IMR-90 (cell line): ENCODE results near the gene C12orf56. TPM values are rescaled to one million over a fixed set of nuclear protein-coding genes. Genes with fewer than 3 reads are reported as not detected.

ENCODE experiments used
- ATAC-seq: fragments of 200-7000 bp; cut with Tn5 transposase; 2 replicates; pipeline ENCODE4 v1.9.1; 2020; ENCODE audit warnings: low read depth, mild to moderate bottlenecking, moderate library complexity
- BruUV-seq: library from RNA; stranded (reverse); fragments of 400-500 nt; replicated peaks from 2 replicates; lab custom pipeline; 2021; lab: Mats Ljungman, UMichigan
- CTCF ChIA-PET: fragments of 300-600 bp; formaldehyde crosslinking; extraction: SDS; loops from one replicate; lab custom pipeline; 2021; ENCODE audit warnings: antibody characterized with exemption; lab: Yijun Ruan, JAX
- POLR2A ChIA-PET: fragments of 300-600 bp; sonication (Branson Sonifier 250); formaldehyde crosslinking; loops from one replicate; lab custom pipeline; 2022; ENCODE audit warnings: antibody characterized with exemption; ENCODE audit not compliant: unreplicated experiment; lab: Charles Lee
- DNase-seq: peaks from one replicate; pipeline ENCODE4 v3.0.0; 2013
- H2AFZ ChIP-seq: replicated peaks from 2 replicates; pipeline ENCODE3; 2013; ENCODE audit warnings: low read length, mild to moderate bottlenecking; ENCODE audit not compliant: poor library complexity
- H2AK5ac ChIP-seq: 2 replicates; pipeline ENCODE4 v1.6.1; 2013; ENCODE audit warnings: low read depth, low read length, inconsistent platforms
- H2AK9ac ChIP-seq: replicated peaks from 2 replicates; pipeline ENCODE3; 2013; ENCODE audit warnings: mild to moderate bottlenecking, low read depth, low read length, moderate library complexity; ENCODE audit not compliant: poor library complexity
- H2BK120ac ChIP-seq: 2 replicates; pipeline ENCODE4 v1.6.1; 2013; ENCODE audit warnings: low read depth, low read length, inconsistent platforms
- H2BK15ac ChIP-seq: 3 replicates; pipeline ENCODE4 v1.6.1; 2013; ENCODE audit warnings: low read depth, low read length, inconsistent platforms
- H2BK20ac ChIP-seq: 2 replicates; pipeline ENCODE4 v1.6.1; 2013; ENCODE audit warnings: low read depth, mild to moderate bottlenecking, inconsistent platforms, low read length, moderate library complexity
- H2BK5ac ChIP-seq: 2 replicates; pipeline ENCODE4 v1.6.1; 2013; ENCODE audit warnings: mild to moderate bottlenecking, low read depth, low read length, inconsistent platforms; ENCODE audit not compliant: poor library complexity, severe bottlenecking
- H3K14ac ChIP-seq: replicated peaks from 2 replicates; pipeline ENCODE4 v1.6.1; 2013; ENCODE audit warnings: low read depth, low read length, inconsistent platforms
- H3K18ac ChIP-seq: 2 replicates; pipeline ENCODE4 v1.6.1; 2013; ENCODE audit warnings: low read depth, low read length, control low read depth
- H3K23ac ChIP-seq: 2 replicates; pipeline ENCODE4 v1.6.1; 2013; ENCODE audit warnings: low read depth, low read length, inconsistent platforms
- H3K27ac ChIP-seq: 2 replicates; pipeline ENCODE4 v1.5.1; 2013; ENCODE audit warnings: mild to moderate bottlenecking, control low read depth, low read length; ENCODE audit not compliant: insufficient read depth
- H3K27me3 ChIP-seq: 2 replicates; pipeline ENCODE4 v1.6.1; 2013; ENCODE audit warnings: low read length; ENCODE audit not compliant: control insufficient read depth, insufficient read depth
- H3K36me3 ChIP-seq: 2 replicates; pipeline ENCODE4 v1.6.1; 2013; ENCODE audit warnings: low read length, mixed read lengths; ENCODE audit not compliant: control insufficient read depth, insufficient read depth
- H3K4ac ChIP-seq: 2 replicates; pipeline ENCODE4 v1.6.1; 2013; ENCODE audit warnings: low read depth, low read length, inconsistent platforms
- H3K4me1 ChIP-seq: 2 replicates; pipeline ENCODE4 v1.6.1; 2013; ENCODE audit warnings: low read length, mixed read lengths; ENCODE audit not compliant: control insufficient read depth, insufficient read depth
- H3K4me2 ChIP-seq: 2 replicates; pipeline ENCODE4 v1.6.1; 2013; ENCODE audit warnings: low read depth, mild to moderate bottlenecking, control low read depth, low read length, moderate library complexity
- H3K4me3 ChIP-seq: 2 replicates; pipeline ENCODE4 v1.5.1; 2013; ENCODE audit warnings: low read depth, mild to moderate bottlenecking, control low read depth, low read length, moderate library complexity; ENCODE audit not compliant: insufficient read depth
- H3K56ac ChIP-seq: 2 replicates; pipeline ENCODE4 v1.6.1; 2013; ENCODE audit warnings: low read length, inconsistent platforms; ENCODE audit not compliant: insufficient read depth; ENCODE audit errors: extremely low read depth
- H3K79me1 ChIP-seq, 2 experiments: 2 replicates each; pipeline ENCODE4 v1.6.1; 2013; ENCODE audit warnings: low read length in 2 of 2, inconsistent platforms in 1 of 2, low read depth in 1 of 2
- H3K9ac ChIP-seq: 2 replicates; pipeline ENCODE4 v1.6.1; 2013; ENCODE audit warnings: low read depth, low read length, control low read depth
- H3K9me1 ChIP-seq: 2 replicates; pipeline ENCODE4 v1.6.1; 2013; ENCODE audit warnings: low read length, inconsistent platforms; ENCODE audit not compliant: insufficient read depth
- H3K9me3 ChIP-seq: 2 replicates; pipeline ENCODE4 v1.6.1; 2013; ENCODE audit warnings: low read length; ENCODE audit not compliant: control insufficient read depth, insufficient read depth
- H4K20me1 ChIP-seq: 2 replicates; pipeline ENCODE4 v1.6.1; 2013; ENCODE audit warnings: low read length, inconsistent platforms; ENCODE audit not compliant: insufficient read depth
- H4K5ac ChIP-seq: 2 replicates; pipeline ENCODE4 v1.6.1; 2013; ENCODE audit warnings: mild to moderate bottlenecking, low read depth, low read length, control low read depth
- H4K8ac ChIP-seq, 2 experiments: 2 replicates each; pipeline ENCODE4 v1.6.1; 2013; ENCODE audit warnings: low read depth in 2 of 2, low read length in 2 of 2, control low read depth in 1 of 2, inconsistent platforms in 1 of 2
- H4K91ac ChIP-seq: 2 replicates; pipeline ENCODE4 v1.6.1; 2013; ENCODE audit warnings: low read depth, low read length, inconsistent platforms; ENCODE audit not compliant: insufficient read depth
- CEBPB ChIP-seq: IDR thresholded peaks from 2 replicates; pipeline ENCODE4 v1.6.1; 2012; ENCODE audit warnings: low read depth, low read length, improper control_type of control experiment
- CHD1 ChIP-seq: IDR thresholded peaks from 2 replicates; pipeline ENCODE4 v1.6.1; 2012; ENCODE audit warnings: low read depth, low read length, improper control_type of control experiment
- MAFK ChIP-seq: IDR thresholded peaks from 2 replicates; pipeline ENCODE4 v1.6.1; 2012; ENCODE audit warnings: low read depth, low read length, improper control_type of control experiment
- POLR2A ChIP-seq: IDR thresholded peaks from 2 replicates; pipeline ENCODE4 v1.6.1; 2012; ENCODE audit warnings: mild to moderate bottlenecking, low read depth, low read length
- WGBS, 2 experiments: methylation state at CpG; one replicate each; pipeline versions ENCODE4 v1.1.5 to v1.1.7; 2013; ENCODE audit warnings: missing lambda C conversion rate in 2 of 2; ENCODE audit not compliant: insufficient read length in 1 of 2; ENCODE audit errors: extremely low coverage in 2 of 2; 5-methylcytosine and 5-hydroxymethylcytosine counted together
- dilution Hi-C: fragments of 300-500 bp; cut with HindIII; formaldehyde crosslinking; loops from one replicate; pipeline ENCODE4 v1.14.3; 2018; ENCODE audit warnings: low sequenced_read_pairs; ENCODE audit not compliant: unreplicated experiment
- in situ Hi-C: fragments of 300-500 bp; cut with MboI; formaldehyde crosslinking; loops from 3 replicates; pipeline ENCODE4 v1.14.3; 2019; ENCODE audit warnings: low sequenced_read_pairs, inconsistent platforms, mixed read lengths
- intact Hi-C: fragments of 100-400 bp; cut with micrococcal nuclease; formaldehyde crosslinking; loops from 2 replicates; pipeline ENCODE4 v1.10.0; 2022
- polyA plus RNA-seq, 3 experiments: library from polyadenylated mRNA; depleted of rRNA; stranded (reverse); fragments of >200 nt; gene quantifications; 2 replicates each; pipeline ENCODE4 v1.2.3, GENCODE V29; 2012; ENCODE audit warnings: low replicate concordance in 1 of 3
- total RNA-seq: library from RNA; depleted of rRNA; stranded (reverse); fragments of >200 nt; gene quantifications from 2 replicates; pipeline ENCODE4 v1.2.3, GENCODE V29; 2012

The C12orf56 gene
- total and polyA plus RNA-seq, 2 of the 4 experiments (the other 2 are of a cell fraction), result 0.09 TPM; not detected in 1

GRCh38 chr12:64278421-64278820 lies 112.1 kb downstream of the C12orf56 start:
- Histone ChIP-seq H3K27ac (no peak overlapping the region), H3K9ac (no peak overlapping the region), H3K4me3 (no peak overlapping the region), H2BK20ac (no peak overlapping the region), H3K4me2 (no peak overlapping the region), H3K23ac (no peak overlapping the region), H4K5ac (no peak overlapping the region), H3K18ac (no peak overlapping the region), H2AFZ (no peak overlapping the region), H3K79me1 (no peaks in the 10 kb centered on the region), H4K20me1 (no peaks in the 10 kb centered on the region), H3K9me3 (no peaks in the 10 kb centered on the region), H3K9me1 (no peaks in the 10 kb centered on the region), H3K36me3 (no peaks in the 10 kb centered on the region), H2AK5ac (no peak overlapping the region), H3K4ac (no peak overlapping the region), H3K14ac (no peak overlapping the region), H3K56ac (no peak overlapping the region), H4K91ac (no peak overlapping the region), H2BK120ac (no peak overlapping the region), H3K27me3 (peaks cover 3% of the 10 kb centered on the region; the same call in 1 of the 2 replicates), H2AK9ac (no peak overlapping the region), H3K4me1 (no peaks in the 10 kb centered on the region), H2BK5ac (no peak overlapping the region), H4K8ac (no peak overlapping the region), H2BK15ac (no peak overlapping the region)
- no peak for TF ChIP-seq CEBPB
- peak; percentile 69 for TF ChIP-seq MAFK
- no peak for TF ChIP-seq CHD1
- TF ChIP-seq POLR2A, result no peak
- POLR2A ChIA-PET, result no interaction called here
- ATAC-seq (no peak), DNase-seq (no peak)
- in situ Hi-C loops (no loop called here), dilution Hi-C loops (no loop called here), intact Hi-C loops (no loop called here)
- CTCF ChIA-PET, result no interaction called here
- WGBS, 2 experiments, result no CpG with 5 or more reads among the region's 4 CpGs
- BruUV-seq, result no TSS peak
